G401 (cell line): Measurements from ENCODE around the gene KCNE3. TPM values are rescaled to one million over a fixed set of nuclear protein-coding genes. Genes with fewer than 3 reads are reported as not detected.

ENCODE experiments used
- DNase-seq: peaks from one replicate; pipeline ENCODE4 v3.0.0-alpha.2; 2015; ENCODE audit warnings: low spot score
- in situ Hi-C: cut with HindIII; loops from 2 replicates; pipeline ENCODE4 v1.10.0; 2016; ENCODE audit warnings: low sequenced_read_pairs, mixed read lengths
- total RNA-seq: library from RNA; depleted of rRNA; stranded (reverse); fragments of >200 nt; shearing (Covaris generic); gene quantifications from 2 replicates; pipeline ENCODE4 v1.2.3, GENCODE V29; 2014

KCNE3 gene
- total RNA-seq, 1 experiment from 2014 or later: not detected

- in situ Hi-C loops: no loop called here
- DNase-seq: no peak
Observed at GRCh38 chr11:74473382-74474173, 6.2 kb upstream of the KCNE3 start.

GRCh38 chr11:74471668-74472429, 4.5 kb upstream of the KCNE3 start:
- in situ Hi-C loops: no loop called here
- DNase-seq: no peak

GRCh38 chr11:74471037-74471436, 3.7 kb upstream of the KCNE3 start:
- no peak for DNase-seq
- in situ Hi-C loops: no loop called here

GRCh38 chr11:74470526-74470925, 3.2 kb upstream of the KCNE3 start:
- in situ Hi-C loops: no loop called here

GRCh38 chr11:74468936-74469335, 1.6 kb upstream of the KCNE3 start:
- in situ Hi-C loops: no loop called here
- DNase-seq: no peak

More at GRCh38 chr11:74470526-74470925, 3.2 kb upstream of the KCNE3 start:
- no peak for DNase-seq

GRCh38 chr11:74468521-74468920, 1.2 kb upstream of the KCNE3 start:
- in situ Hi-C loops: no loop called here
- DNase-seq: no peak

GRCh38 chr11:74468058-74468457, 709 bp upstream of the KCNE3 start:
- no peak for DNase-seq
- in situ Hi-C loops: no loop called here

- in situ Hi-C loops: no loop called here
- no peak for DNase-seq
Observed at GRCh38 chr11:74465291-74465708, 2.0 kb downstream of the KCNE3 start.

GRCh38 chr11:74464746-74465145, 2.6 kb downstream of the KCNE3 start:
- in situ Hi-C loops: no loop called here
- no peak for DNase-seq

GRCh38 chr11:74463216-74463615, 4.1 kb downstream of the KCNE3 start:
- in situ Hi-C loops: no loop called here
- no peak for DNase-seq

- no peak for DNase-seq
- in situ Hi-C loops: no loop called here
Observed at GRCh38 chr11:74462631-74463030, 4.7 kb downstream of the KCNE3 start.

GRCh38 chr11:74462009-74462408, 5.3 kb downstream of the KCNE3 start:
- in situ Hi-C loops: no loop called here
- DNase-seq: no peak

GRCh38 chr11:74460481-74461154, 6.7 kb downstream of the KCNE3 start:
- no peak for DNase-seq
- in situ Hi-C loops: no loop called here

GRCh38 chr11:74460065-74460464, 7.3 kb downstream of the KCNE3 start:
- no peak for DNase-seq
- in situ Hi-C loops: no loop called here

- in situ Hi-C loops: no loop called here
- no peak for DNase-seq
Observed at GRCh38 chr11:74459584-74459983, 7.8 kb downstream of the KCNE3 start.

- in situ Hi-C loops: no loop called here
- DNase-seq: no peak
Observed at GRCh38 chr11:74457356-74457755, 10.0 kb downstream of the KCNE3 start.

GRCh38 chr11:74453373-74453975, 13.9 kb downstream of the KCNE3 start:
- in situ Hi-C loops: no loop called here
- peak; percentile 28 for DNase-seq

GRCh38 chr11:74452366-74452765, 15.0 kb downstream of the KCNE3 start:
- in situ Hi-C loops: no loop called here
- no peak for DNase-seq

GRCh38 chr11:74450318-74450717, 17.0 kb downstream of the KCNE3 start:
- in situ Hi-C loops: no loop called here
- DNase-seq: no peak
